Vagina (tissue), 2 donors: Measurements from ENCODE around the gene ADGRV1. TPM values are rescaled to one million over a fixed set of nuclear protein-coding genes. Genes with fewer than 3 reads are reported as not detected.

Source experiments
- DNase-seq, 2 donors: peaks; one replicate each; pipeline ENCODE4 v3.0.0-alpha.2; 2017; ENCODE audit errors: extremely low spot score in 2 of 2
- H3K27ac ChIP-seq: fragments of 200-600 bp; sonication (generic); one replicate; pipeline ENCODE4 v1.5.1; 2019
- H3K27me3 ChIP-seq: fragments of 200-600 bp; sonication (generic); one replicate; pipeline ENCODE4 v1.5.1; 2019
- H3K36me3 ChIP-seq, 2 donors: fragments of 200-600 bp; sonication (generic); one replicate each; pipeline ENCODE4 v1.5.1; 2017 to 2019
- H3K4me1 ChIP-seq: fragments of 200-600 bp; sonication (generic); one replicate; pipeline ENCODE4 v1.5.1; 2019
- H3K4me3 ChIP-seq, 2 donors: fragments of 200-600 bp; sonication (generic); 1 replicate in 1 of 2; 2 replicates in 1 of 2; pipeline ENCODE4 v1.5.1; 2016 to 2019
- H3K9me3 ChIP-seq: fragments of 200-600 bp; sonication (generic); one replicate; pipeline ENCODE4 v1.5.1; 2019
- CTCF ChIP-seq, 3 experiments: fragments of 450-650 bp in 2 of 3; fragments of 200-600 bp in 1 of 3; sonication (generic) in 1 of 3; IDR thresholded peaks; one replicate each; pipeline ENCODE4 v1.5.1; 2017 to 2019; ENCODE audit warnings: antibody characterized with exemption in 3 of 3, mild to moderate bottlenecking in 2 of 3, moderate library complexity in 2 of 3
- POLR2A ChIP-seq, 2 donors: fragments of 450-650 bp; IDR thresholded peaks; one replicate each; pipeline ENCODE4 v1.6.1; 2017; ENCODE audit warnings: antibody characterized with exemption in 2 of 2, mild to moderate bottlenecking in 2 of 2, moderate library complexity in 2 of 2
- POLR2AphosphoS5 ChIP-seq, 2 donors: sonication (generic); formaldehyde crosslinking; IDR thresholded peaks; one replicate each; pipeline ENCODE4 v1.9.0; 2017; ENCODE audit warnings: antibody characterized with exemption in 2 of 2, mild to moderate bottlenecking in 2 of 2, low read depth in 1 of 2; ENCODE audit not compliant: insufficient read depth in 1 of 2
- intact Hi-C: fragments of 100-400 bp; cut with DNase I; formaldehyde crosslinking; loops from one replicate; pipeline ENCODE4 v1.15.1; 2023
- total RNA-seq: library from RNA; depleted of rRNA; stranded (reverse); fragments of >200 nt; gene quantifications from one replicate; pipeline ENCODE4 v1.2.3, GENCODE V29; 2016

The ADGRV1 gene
- total RNA-seq, 1 donor from 2014 or later = 10.6 TPM

DNA sequence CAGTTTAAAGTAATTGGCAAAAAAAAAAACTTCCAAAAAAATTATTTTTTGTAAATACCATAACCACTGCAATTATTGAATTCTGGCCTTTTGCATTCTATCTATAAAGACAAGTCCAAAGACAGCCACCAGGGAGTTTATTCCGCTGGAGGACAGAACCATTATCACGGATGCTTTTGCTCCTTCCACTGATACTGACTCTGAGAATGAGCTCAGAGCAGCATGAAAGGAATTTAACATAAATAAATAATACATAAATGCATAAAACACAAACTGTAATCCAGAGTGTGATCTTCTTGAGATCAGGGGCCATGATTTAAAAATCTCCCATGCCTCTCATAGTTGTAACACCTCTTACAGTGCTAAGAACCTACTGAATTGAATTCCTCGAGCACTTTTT, 559.8 kb downstream of the ADGRV1 start:
- Histone ChIP-seq H3K4me3 (no peak overlapping the region), H3K27ac (no peak overlapping the region), H3K9me3 (no peaks in the 10 kb centered on the region), H3K4me1 (peaks cover 34% of the 10 kb centered on the region), H3K36me3 (no peaks in the 10 kb centered on the region), H3K27me3 (no peaks in the 10 kb centered on the region)
- TF ChIP-seq CTCF (IDR thresholded peaks at IDR 0.05) = no peak
- TF ChIP-seq POLR2A (IDR thresholded peaks at IDR 0.05) = no peak
- TF ChIP-seq POLR2AphosphoS5 (IDR thresholded peaks at IDR 0.05; ENCODE audit: insufficient read depth in 1 of 2, low read depth in 1 of 2) = no peak
- intact Hi-C loops = no loop called here
- DNase-seq = no peak

DNA sequence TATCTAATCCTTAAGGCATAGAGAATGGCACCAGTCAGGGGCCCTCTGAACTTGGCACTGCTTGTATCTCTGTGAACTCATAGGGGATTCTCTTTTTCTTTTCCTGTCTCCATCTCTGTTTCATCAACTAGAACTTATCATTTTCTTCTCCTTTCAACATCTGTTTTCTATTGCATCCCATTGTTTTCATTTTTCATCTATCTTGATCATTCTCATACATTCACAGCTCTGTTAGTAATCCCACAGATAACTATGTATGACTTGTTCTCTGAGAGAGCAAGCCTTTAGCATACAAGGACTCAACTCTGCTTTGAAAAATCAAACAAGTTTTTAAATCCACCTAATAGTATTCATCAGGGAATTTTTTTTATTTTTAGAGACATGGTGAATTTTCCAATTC, 560.2 kb downstream of the ADGRV1 start:
- Histone ChIP-seq H3K36me3 (no peaks in the 10 kb centered on the region), H3K9me3 (no peaks in the 10 kb centered on the region), H3K27ac (no peak overlapping the region), H3K4me3 (no peak overlapping the region), H3K4me1 (peaks cover 34% of the 10 kb centered on the region), H3K27me3 (no peaks in the 10 kb centered on the region)
- no peak for TF ChIP-seq CTCF (IDR thresholded peaks at IDR 0.05)
- no peak for TF ChIP-seq POLR2AphosphoS5 (IDR thresholded peaks at IDR 0.05; ENCODE audit: insufficient read depth in 1 of 2, low read depth in 1 of 2)
- no peak for TF ChIP-seq POLR2A (IDR thresholded peaks at IDR 0.05)
- DNase-seq = no peak
- intact Hi-C loops = no loop called here

- Histone ChIP-seq H3K36me3 (no peaks in the 10 kb centered on the region), H3K9me3 (no peaks in the 10 kb centered on the region), H3K4me3 (no peak overlapping the region), H3K4me1 (peaks cover 30% of the 10 kb centered on the region), H3K27me3 (no peaks in the 10 kb centered on the region), H3K27ac (peak overlapping the region; percentile 52)
- intact Hi-C loops = no loop called here
- DNase-seq = no peak
- no peak for TF ChIP-seq CTCF (IDR thresholded peaks at IDR 0.05)
- TF ChIP-seq POLR2A (IDR thresholded peaks at IDR 0.05) = no peak
- TF ChIP-seq POLR2AphosphoS5 (IDR thresholded peaks at IDR 0.05; ENCODE audit: insufficient read depth in 1 of 2, low read depth in 1 of 2) = no peak
Measured at GRCh38 chr5:91119217-91119616, 560.6 kb downstream of the ADGRV1 start.

GRCh38 chr5:91119981-91120850, 561.6 kb downstream of the ADGRV1 start:
- Histone ChIP-seq H3K27me3 (no peaks in the 10 kb centered on the region), H3K4me3 (no peak overlapping the region), H3K4me1 (peaks cover 25% of the 10 kb centered on the region), H3K9me3 (no peaks in the 10 kb centered on the region), H3K36me3 (no peaks in the 10 kb centered on the region), H3K27ac (peak overlapping the region; percentile 52)
- TF ChIP-seq CTCF (IDR thresholded peaks at IDR 0.05) (no peak), POLR2AphosphoS5 (IDR thresholded peaks at IDR 0.05; ENCODE audit: insufficient read depth in 1 of 2, low read depth in 1 of 2) (no peak), POLR2A (IDR thresholded peaks at IDR 0.05) (no peak)
- no peak for DNase-seq
- intact Hi-C loops = no loop called here

GRCh38 chr5:91121347-91121993, 562.9 kb downstream of the ADGRV1 start:
- H3K4me1 ChIP-seq = peaks cover 37% of the 10 kb centered on the region
- DNase-seq = no peak

More at GRCh38 chr5:91121347-91121993, 562.9 kb downstream of the ADGRV1 start:
- no peak overlapping the region for H3K4me3 ChIP-seq
- intact Hi-C loops = no loop called here
- H3K27me3 ChIP-seq = no peaks in the 10 kb centered on the region
- H3K36me3 ChIP-seq = no peaks in the 10 kb centered on the region
- no peaks in the 10 kb centered on the region for H3K9me3 ChIP-seq
- TF ChIP-seq POLR2AphosphoS5 (IDR thresholded peaks at IDR 0.05; ENCODE audit: insufficient read depth in 1 of 2, low read depth in 1 of 2) = no peak
- TF ChIP-seq CTCF (IDR thresholded peaks at IDR 0.05) = no peak
- no peak for TF ChIP-seq POLR2A (IDR thresholded peaks at IDR 0.05)
- peak overlapping the region; percentile 52 for H3K27ac ChIP-seq
